DMS53 (cell line): Measurements from ENCODE around the gene CIBAR2.
A peak's percentile ranks its signal among the peaks of the same experiment; 100 is the strongest.
"Not testable (repeated sequence)": the region's sequence is repeated elsewhere in the genome, so short reads cannot be mapped to it uniquely, and the experiment has no call there.

Source experiments
- DNase-seq: peaks from one replicate; lab custom pipeline; 2025; lab: John Stamatoyannopoulos, UW

The CIBAR2 gene

GRCh38 chr16:85128079-85128837, 16.0 kb upstream of the CIBAR2 start:
- no peak for DNase-seq

DNA sequence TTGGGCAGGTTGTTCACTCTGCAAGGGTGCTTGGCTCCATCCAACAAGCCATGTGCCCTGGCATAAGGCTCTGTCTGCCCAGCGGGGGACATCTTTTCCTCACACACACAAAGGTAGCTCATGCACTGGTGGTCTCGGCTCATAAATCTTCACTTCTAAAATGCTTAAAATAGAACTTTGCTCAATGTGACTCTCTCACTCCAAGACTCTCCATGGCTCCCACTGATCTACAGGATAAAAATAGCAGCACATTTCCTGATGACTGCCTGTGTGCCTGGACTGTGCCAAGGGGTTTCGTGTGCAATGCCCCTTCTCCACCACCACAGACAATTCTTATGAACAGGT, 15.1 kb upstream of the CIBAR2 start:
- DNase-seq, result no peak

DNA sequence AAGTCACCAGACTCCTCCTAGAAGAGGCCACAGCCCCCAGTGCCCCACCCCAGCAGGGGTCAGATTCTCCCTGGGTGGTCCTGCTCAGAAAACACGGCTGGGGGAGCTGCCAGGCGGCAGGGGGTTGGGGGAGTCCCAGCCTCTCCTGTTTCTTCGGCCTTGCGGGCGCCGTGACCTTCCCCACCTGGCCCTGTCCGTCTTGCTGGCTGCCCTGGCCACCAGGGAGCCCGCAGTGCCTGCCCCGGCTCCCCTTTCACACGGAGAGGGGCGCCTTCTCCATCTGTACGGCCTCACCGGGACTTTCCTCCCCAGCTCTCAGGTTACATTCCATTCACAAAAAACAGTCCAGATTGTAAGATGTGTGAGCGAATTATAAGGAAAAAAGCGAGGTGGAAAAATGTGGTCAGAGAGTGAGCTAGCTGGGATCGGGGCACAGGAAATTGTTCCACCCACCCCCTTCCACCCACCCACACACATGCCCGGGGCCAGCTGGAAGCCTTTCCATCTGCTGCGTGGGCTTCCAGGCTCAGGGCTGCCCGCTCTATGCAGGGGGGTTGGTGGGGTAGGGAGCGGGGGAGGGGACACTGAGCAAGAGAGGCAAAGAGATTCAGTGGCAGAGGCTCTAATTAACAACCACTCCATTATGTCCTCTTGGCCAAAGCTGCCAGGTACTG, 14.6 kb upstream of the CIBAR2 start:
- DNase-seq, result no peak

DNA sequence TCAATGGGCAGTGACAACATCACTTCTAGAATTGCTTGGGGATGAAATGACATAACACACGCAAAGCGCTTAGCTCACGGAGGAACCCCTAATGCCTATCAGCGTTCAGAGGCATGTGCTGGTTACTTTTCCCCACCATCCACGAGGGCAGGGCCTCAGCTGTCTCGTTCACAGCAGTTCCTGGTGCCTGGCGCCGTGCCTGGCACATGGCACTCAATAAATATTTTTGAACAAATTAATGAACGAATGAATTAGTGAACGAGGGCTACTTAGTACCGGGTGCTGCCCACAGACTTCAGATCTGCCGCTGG, 14.1 kb upstream of the CIBAR2 start:
- DNase-seq, result no peak

- no peak for DNase-seq
Observed at GRCh38 chr16:85125570-85126393, 13.5 kb upstream of the CIBAR2 start.

- DNase-seq, result no peak
Observed at GRCh38 chr16:85124636-85125346, 12.5 kb upstream of the CIBAR2 start.

DNA sequence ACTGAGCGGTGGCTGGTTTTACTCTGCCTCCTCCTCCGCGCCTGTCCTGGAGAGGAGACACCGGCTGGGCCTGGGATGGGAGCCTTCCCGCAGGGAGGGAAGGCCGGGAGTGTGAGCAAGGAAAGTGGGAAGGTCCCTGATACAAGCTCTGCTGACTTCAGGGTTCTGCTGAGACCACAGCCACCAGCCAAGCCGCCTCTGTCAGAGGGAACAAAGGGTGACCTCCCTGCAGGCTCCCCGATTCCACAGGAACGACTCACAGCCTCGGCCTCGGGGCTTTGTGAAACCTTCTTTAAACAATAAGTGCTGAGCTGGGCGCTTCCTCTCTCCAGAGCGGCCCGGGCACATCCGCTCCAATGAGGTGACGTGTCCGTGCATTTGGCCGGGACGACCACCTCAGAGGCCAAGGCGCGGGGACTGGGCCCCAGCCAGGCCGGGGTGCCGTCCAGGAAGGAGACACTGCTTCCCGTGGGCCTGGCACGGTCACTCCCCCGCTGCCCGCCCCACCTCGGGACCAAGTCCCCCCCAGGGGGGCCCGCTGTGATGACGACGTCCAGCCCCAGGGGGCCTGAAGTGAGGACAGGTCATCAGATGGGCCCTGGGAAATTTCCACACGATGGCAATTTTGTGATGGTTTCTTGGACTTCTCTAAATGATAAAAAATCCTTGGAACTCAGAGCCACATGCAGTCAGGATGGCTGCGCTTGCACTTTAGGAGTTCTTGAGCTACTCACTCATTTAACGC, 11.8 kb upstream of the CIBAR2 start:
- no peak for DNase-seq

DNA sequence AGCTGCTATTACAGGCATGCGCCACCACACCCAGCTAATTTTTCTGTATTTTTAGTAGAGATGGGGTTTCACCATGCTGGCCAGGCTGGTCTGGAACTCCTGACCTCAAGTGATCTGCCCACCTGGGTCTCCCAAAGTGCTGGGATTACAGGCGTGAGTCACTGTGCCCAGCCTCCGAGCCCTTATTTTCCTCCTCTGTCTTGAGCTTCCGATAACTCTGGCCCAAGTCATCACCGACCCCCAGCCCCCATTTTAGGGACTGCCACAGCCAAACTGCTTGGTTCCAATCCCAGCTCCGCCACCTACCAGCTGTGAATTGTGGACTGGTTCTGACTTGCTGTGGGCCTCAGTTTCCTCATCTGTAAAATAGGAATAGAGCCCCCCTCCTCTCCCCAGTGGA, 11.2 kb upstream of the CIBAR2 start:
- not testable (repeated sequence) for DNase-seq

GRCh38 chr16:85120006-85120340, 7.7 kb upstream of the CIBAR2 start:
- DNase-seq, result no peak

- no peak for DNase-seq
Observed at GRCh38 chr16:85117418-85117817, 5.1 kb upstream of the CIBAR2 start.

DNA sequence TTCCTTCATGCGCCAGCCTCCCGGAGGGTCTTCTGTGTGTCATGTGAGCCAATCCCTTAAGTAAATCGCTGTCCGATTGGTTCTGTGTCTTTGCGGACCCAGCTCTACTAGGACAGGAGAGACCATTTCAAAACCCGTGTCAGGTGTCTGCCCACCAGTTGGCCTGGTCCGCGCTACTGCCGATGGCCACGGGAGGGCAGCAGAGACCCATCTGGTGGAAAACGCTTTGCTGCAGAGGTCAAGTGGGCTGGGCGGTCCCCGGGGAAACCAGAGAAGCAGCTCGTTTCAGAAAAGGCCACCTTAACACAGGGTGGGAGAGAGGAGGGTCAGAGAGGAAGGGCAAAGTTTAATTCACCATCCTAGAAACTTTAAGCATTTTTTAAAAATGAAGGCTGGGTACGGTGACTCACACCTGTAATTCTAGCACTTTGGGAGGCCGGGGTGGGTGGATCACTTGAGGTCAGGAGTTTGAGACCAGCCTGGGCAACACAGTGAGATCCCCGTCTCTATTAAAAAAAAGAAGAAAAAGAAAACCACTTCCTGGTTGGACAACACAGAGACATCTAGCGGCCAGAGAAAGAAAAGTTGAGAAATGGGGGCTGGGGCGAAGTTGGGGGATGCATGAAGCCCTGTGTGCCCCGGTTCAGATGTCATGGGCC, 2.8 kb upstream of the CIBAR2 start:
- DNase-seq, result peak; percentile 85

DNA sequence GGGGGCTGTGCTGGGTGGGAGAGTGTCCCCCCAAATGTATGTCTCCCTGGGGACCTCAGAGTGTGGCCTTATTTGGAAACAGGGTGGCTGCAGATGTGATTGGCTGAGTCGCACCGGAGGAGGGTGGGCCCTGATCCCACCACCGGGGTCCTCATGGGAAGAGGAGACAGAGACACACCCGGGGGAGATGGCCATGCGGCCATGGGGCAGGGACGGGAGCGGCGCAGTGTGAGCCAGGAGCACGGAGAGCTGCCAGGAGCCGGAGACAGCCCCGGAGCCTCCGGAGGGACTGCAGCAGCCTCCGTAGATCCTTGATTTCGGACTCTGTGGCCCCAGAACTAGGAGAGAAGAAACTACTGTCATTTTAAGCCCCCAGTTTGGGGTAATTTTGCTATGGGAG, 1.6 kb upstream of the CIBAR2 start:
- DNase-seq, result no peak

- DNase-seq, result no peak
Observed at GRCh38 chr16:85113168-85113733, 979 bp upstream of the CIBAR2 start.

DNA sequence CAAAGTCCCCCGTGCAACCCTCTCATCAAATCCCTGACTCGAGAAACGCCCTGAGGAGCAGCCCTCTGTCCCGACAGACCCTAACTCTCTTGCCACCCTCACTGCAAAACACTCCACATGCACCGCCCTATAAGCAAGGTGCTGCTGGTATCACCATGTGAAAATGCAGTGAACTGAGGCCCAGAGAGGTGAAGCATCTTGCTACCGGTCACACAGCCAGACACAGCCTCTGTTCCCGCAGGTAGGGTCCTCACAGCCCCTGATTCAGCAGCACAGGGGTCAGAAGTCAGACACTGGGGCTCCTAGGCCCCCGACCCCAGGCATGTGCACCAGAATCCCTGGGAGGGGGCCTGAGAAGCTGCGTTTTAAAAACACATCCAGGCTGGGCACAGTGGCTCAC, 1.1 kb downstream of the CIBAR2 start:
- DNase-seq, result no peak

DNA sequence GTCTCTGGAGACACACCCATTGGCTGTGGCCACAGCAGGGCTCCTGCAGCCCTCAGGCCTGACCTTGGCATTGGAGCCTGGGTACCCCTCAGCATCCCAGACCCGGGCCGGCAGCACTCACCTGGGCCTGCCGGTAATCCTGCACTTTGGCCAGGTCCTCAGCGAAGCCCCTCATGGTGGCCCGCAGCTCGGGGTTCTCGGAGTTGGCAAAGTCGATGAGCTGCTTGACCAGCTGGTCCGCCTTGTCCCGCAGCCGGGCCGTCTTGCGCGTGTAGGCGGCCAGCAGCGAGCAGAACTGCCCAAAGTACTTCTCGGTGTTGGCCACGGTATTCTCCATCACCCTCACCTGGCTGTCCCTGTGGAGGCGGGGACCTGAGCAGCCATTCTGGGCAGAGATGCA, 2.2 kb downstream of the CIBAR2 start:
- no peak for DNase-seq

GRCh38 chr16:85107532-85107931, 4.7 kb downstream of the CIBAR2 start:
- no peak for DNase-seq

DNA sequence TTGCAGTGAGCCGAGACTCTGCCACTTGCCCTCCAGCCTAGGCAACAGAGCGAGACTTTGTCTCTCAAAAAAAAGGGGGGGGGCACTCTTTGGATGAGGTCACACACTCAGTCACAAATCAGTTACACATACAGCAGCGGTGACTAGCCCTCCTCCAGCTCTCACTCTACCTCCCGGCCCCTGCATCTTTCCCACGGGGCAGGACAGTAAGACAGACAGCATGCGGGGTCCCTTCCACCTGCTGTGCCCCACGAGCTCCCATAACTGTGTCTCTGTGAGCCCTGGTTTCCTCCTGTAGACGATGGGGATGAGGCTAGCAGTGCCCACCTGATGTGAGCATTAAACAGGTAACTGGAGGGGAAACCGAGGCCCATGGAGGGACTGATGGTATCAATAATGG, 5.2 kb downstream of the CIBAR2 start:
- no peak for DNase-seq

DNA sequence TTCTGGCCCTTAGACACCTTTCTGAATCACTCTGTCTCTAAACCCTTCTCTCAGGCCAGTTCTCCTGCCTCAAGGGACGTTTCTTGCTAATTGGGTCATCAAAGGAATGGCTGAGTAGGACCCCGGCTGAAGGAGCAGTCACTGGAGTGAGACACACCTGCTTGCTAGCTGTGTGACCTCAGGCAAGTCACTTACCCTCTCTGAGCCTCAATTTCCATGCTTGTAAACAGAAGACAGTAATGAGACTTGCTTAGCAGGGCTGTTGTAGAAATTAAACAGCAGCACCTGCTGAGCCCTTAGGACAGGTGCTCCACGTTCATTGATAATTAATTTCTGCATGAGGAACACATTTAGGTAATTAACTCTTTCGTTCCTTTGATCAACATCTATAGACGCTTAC, 6.8 kb downstream of the CIBAR2 start:
- no peak for DNase-seq

GRCh38 chr16:85104821-85105391, 7.4 kb downstream of the CIBAR2 start:
- DNase-seq, result peak; percentile 51

- DNase-seq, result no peak
Observed at GRCh38 chr16:85104147-85104546, 8.1 kb downstream of the CIBAR2 start.
